Esophagus muscularis mucosa (tissue), 4 donors: ENCODE data around the gene PCBP3.
"Not testable (repeated sequence)": the region's sequence is repeated elsewhere in the genome, so short reads cannot be mapped to it uniquely, and the experiment has no call there.

Source experiments
- CTCF ChIP-seq, 3 experiments: fragments of 200-600 bp in 2 of 3; fragments of 450-650 bp in 1 of 3; sonication (generic) in 2 of 3; IDR thresholded peaks; one replicate each; pipeline ENCODE4 v1.5.1; 2017 to 2019; ENCODE audit warnings: antibody characterized with exemption in 3 of 3, mild to moderate bottlenecking in 2 of 3, moderate library complexity in 1 of 3
- EP300 ChIP-seq: sonication (generic); formaldehyde crosslinking; IDR thresholded peaks from one replicate; pipeline ENCODE4 v1.6.1; 2017; ENCODE audit warnings: antibody characterized with exemption
- POLR2A ChIP-seq: fragments of 450-650 bp; IDR thresholded peaks from one replicate; pipeline ENCODE4 v1.6.1; 2017; ENCODE audit warnings: antibody characterized with exemption, moderate library complexity, mild to moderate bottlenecking, low read depth
- POLR2AphosphoS5 ChIP-seq, 2 donors: sonication (generic); formaldehyde crosslinking; IDR thresholded peaks; one replicate each; pipeline ENCODE4 v1.6.1; 2017; ENCODE audit warnings: antibody characterized with exemption in 2 of 2

GRCh38 chr21:45952527-45952926, 309.0 kb downstream of the PCBP3 start:
- not testable (repeated sequence) for TF ChIP-seq CTCF (IDR thresholded peaks at IDR 0.05); EP300; POLR2A; POLR2AphosphoS5 (IDR thresholded peaks at IDR 0.05)
